Measurements from ENCODE around the gene CLCN3. TPM values are rescaled to one million over a fixed set of nuclear protein-coding genes. Genes with fewer than 3 reads are reported as not detected.

The CLCN3 gene
- total and polyA plus RNA-seq, 7 donors: 7.9 to 32.3 (median 24.3) TPM

GRCh38 chr4:169682372-169683047 is 62.1 kb downstream of the CLCN3 start:
- Histone ChIP-seq H3K4me3 (no peak overlapping the region), H3K4me1 (no peaks in the 10 kb centered on the region), H3K27me3 (ENCODE audit: insufficient read depth in 3 of 3, low read length in 2 of 3) (no peaks in the 10 kb centered on the region), H3K36me3 (ENCODE audit: insufficient read depth in 1 of 2, low read depth in 1 of 2) (peaks cover 4 to 46% of the 10 kb centered on the region in 2 donors), H3K9me3 (no peaks in the 10 kb centered on the region), H3K27ac (no peak overlapping the region)
- WGBS, 3 donors: 91 to 93% (median 92%) methylated on average over 4 of the region's 4 CpGs
- intact Hi-C loops (cut with DNase I): no loop called here
- no peak for ATAC-seq
- DNase-seq: no peak
- TF ChIP-seq CTCF (IDR thresholded peaks at IDR 0.05): no peak

GRCh38 chr4:169689681-169690080 is 69.3 kb downstream of the CLCN3 start:
- WGBS, 3 donors: 88 to 93% (median 91%) methylated on average over 1 of the region's 1 CpG

GRCh38 chr4:169690787-169691186 is 70.4 kb downstream of the CLCN3 start:
- no peak for ATAC-seq
- H3K27ac ChIP-seq: no peak overlapping the region
- H3K9me3 ChIP-seq: no peaks in the 10 kb centered on the region
- no peak for TF ChIP-seq CTCF (IDR thresholded peaks at IDR 0.05)
- WGBS, 3 donors: 83 to 97% (median 85%) methylated on average over 5 of the region's 5 CpGs
- no peaks in the 10 kb centered on the region for H3K4me1 ChIP-seq
- intact Hi-C loops (cut with DNase I): no loop called here
- H3K4me3 ChIP-seq: no peak overlapping the region
- H3K36me3 ChIP-seq (ENCODE audit: insufficient read depth in 1 of 2, low read depth in 1 of 2): peaks cover 0 to 48% of the 10 kb centered on the region in 2 donors
- H3K27me3 ChIP-seq (ENCODE audit: insufficient read depth in 3 of 3, low read length in 2 of 3): no peaks in the 10 kb centered on the region
- DNase-seq: no peak

More at GRCh38 chr4:169689681-169690080, 69.3 kb downstream of the CLCN3 start:
- intact Hi-C loops (cut with DNase I): no loop called here
- Histone ChIP-seq H3K36me3 (ENCODE audit: insufficient read depth in 1 of 2, low read depth in 1 of 2) (peaks cover 0 to 46% of the 10 kb centered on the region in 2 donors), H3K27me3 (ENCODE audit: insufficient read depth in 3 of 3, low read length in 2 of 3) (no peaks in the 10 kb centered on the region), H3K4me3 (no peak overlapping the region), H3K27ac (no peak overlapping the region), H3K9me3 (no peaks in the 10 kb centered on the region), H3K4me1 (no peaks in the 10 kb centered on the region)
- DNase-seq (no peak), ATAC-seq (no peak)
- TF ChIP-seq CTCF (IDR thresholded peaks at IDR 0.05): no peak

DNA sequence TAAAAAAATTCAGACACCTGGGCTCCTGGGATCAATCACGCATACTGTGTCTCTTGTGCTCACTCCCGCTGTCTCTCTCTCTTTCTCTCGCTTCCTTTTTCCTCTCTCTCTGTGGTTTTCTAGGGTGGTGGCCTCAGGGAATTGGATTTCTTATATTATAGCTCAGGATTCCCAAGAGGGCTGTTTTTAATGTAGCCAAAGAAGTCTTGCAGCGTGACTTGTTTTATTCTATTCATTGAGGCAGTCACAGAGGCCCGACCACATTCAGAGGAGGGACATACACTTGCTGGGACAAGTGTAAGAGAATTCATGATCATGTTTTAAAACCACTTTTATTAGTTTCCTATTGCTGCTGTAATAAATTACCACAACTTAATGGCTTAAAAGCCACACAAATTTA is 78.0 kb downstream of the CLCN3 start:
- DNase-seq (no peak), ATAC-seq (no peak)
- 94 to 97% (median 94%) methylated on average over 5 of the region's 5 CpGs for WGBS, 3 donors
- H3K27me3 ChIP-seq (ENCODE audit: insufficient read depth in 3 of 3, low read length in 2 of 3): no peaks in the 10 kb centered on the region
- peaks cover 7 to 70% of the 10 kb centered on the region in 2 donors for H3K36me3 ChIP-seq (ENCODE audit: insufficient read depth in 1 of 2, low read depth in 1 of 2)
- no peak overlapping the region for H3K27ac ChIP-seq
- H3K4me3 ChIP-seq: no peak overlapping the region
- no peaks in the 10 kb centered on the region for H3K9me3 ChIP-seq
- H3K4me1 ChIP-seq: no peaks in the 10 kb centered on the region
- no peak for TF ChIP-seq CTCF (IDR thresholded peaks at IDR 0.05)
- intact Hi-C loops (cut with DNase I): no loop called here

Measured in psoas muscle (tissue), 8 donors.